Measurements from ENCODE around the gene CCDC85C.

DNA sequence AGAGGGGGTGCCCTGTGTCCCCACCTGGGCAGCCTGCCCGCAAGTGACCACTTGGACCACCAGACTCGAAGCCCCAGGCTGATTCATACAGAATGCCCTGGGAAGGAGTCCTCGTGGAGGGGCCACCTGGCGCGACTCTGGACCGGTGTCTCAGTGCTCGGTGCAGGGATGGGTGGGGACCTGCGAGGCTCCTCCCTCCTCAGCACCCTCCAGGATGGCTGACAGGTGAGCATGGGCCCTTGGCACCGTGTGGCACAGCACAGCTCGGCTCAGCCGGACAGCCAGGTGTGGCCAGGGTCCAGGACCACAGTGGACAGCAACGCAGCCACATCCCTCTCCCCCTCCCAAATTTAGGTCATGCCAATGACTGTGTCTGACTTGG lies 78.3 kb downstream of the CCDC85C start:
- TF ChIP-seq EZH2 (IDR thresholded peaks at IDR 0.05), result no peak
- TF ChIP-seq POLR2AphosphoS5 (IDR thresholded peaks at IDR 0.05; ENCODE audit: borderline replicate concordance, low read depth, low read length), result no peak

Measured in SK-N-MC (cell line).